Activated T-cell treated with anti-CD3 and anti-CD28 coated beads for 48 hours (primary cell): Measurements from ENCODE around the gene ADCY3.

Experiments used
- DNase-seq: peaks from one replicate; pipeline ENCODE4 v3.0.0-alpha.2; 2020; ENCODE audit warnings: low read depth

ADCY3 gene

GRCh38 chr2:24925815-24926214 lies 5.8 kb upstream of the ADCY3 start:
- DNase-seq, result no peak

GRCh38 chr2:24924732-24925131 lies 4.7 kb upstream of the ADCY3 start:
- DNase-seq, result no peak

- DNase-seq, result no peak
These were observed 4.2 kb upstream of the ADCY3 start for GRCh38 chr2:24924266-24924665.

GRCh38 chr2:24923106-24923505 lies 3.1 kb upstream of the ADCY3 start:
- DNase-seq, result no peak

- no peak for DNase-seq
These were observed 2.5 kb upstream of the ADCY3 start for GRCh38 chr2:24922556-24922955.

GRCh38 chr2:24920809-24921441 lies 888 bp upstream of the ADCY3 start:
- DNase-seq, result peak; percentile 18

- peak; percentile 35 for DNase-seq
These were observed 435 bp downstream of the ADCY3 start for GRCh38 chr2:24919506-24920097.

- peak; percentile 54 for DNase-seq
These were observed 966 bp downstream of the ADCY3 start for GRCh38 chr2:24919037-24919505.

GRCh38 chr2:24918326-24919036 lies 1.6 kb downstream of the ADCY3 start:
- DNase-seq, result no peak

- DNase-seq, result no peak
These were observed 2.2 kb downstream of the ADCY3 start for GRCh38 chr2:24917731-24918325.

- peak; percentile 39 for DNase-seq
These were observed 3.0 kb downstream of the ADCY3 start for GRCh38 chr2:24917086-24917485.

GRCh38 chr2:24915796-24916195 lies 4.2 kb downstream of the ADCY3 start:
- DNase-seq, result no peak

- DNase-seq, result no peak
These were observed 4.9 kb downstream of the ADCY3 start for GRCh38 chr2:24915175-24915574.

- no peak for DNase-seq
These were observed 5.3 kb downstream of the ADCY3 start for GRCh38 chr2:24914713-24915112.

GRCh38 chr2:24913911-24914310 lies 6.1 kb downstream of the ADCY3 start:
- DNase-seq, result no peak

- DNase-seq, result no peak
These were observed 7.1 kb downstream of the ADCY3 start for GRCh38 chr2:24912986-24913385.

GRCh38 chr2:24912523-24912922 lies 7.5 kb downstream of the ADCY3 start:
- no peak for DNase-seq

- DNase-seq, result no peak
These were observed 9.8 kb downstream of the ADCY3 start for GRCh38 chr2:24910245-24910644.

GRCh38 chr2:24909555-24910177 lies 10.4 kb downstream of the ADCY3 start:
- DNase-seq, result no peak

GRCh38 chr2:24908461-24908901 lies 11.6 kb downstream of the ADCY3 start:
- DNase-seq, result no peak

- DNase-seq, result no peak
These were observed 12.9 kb downstream of the ADCY3 start for GRCh38 chr2:24907116-24907515.

GRCh38 chr2:24906466-24906865 lies 13.6 kb downstream of the ADCY3 start:
- DNase-seq, result no peak
